ENCODE measurements around the gene OR1E2.
A peak's percentile ranks its signal among the peaks of the same experiment; 100 is the strongest.
"Not testable (repeated sequence)": the region's sequence is repeated elsewhere in the genome, so short reads cannot be mapped to it uniquely, and the experiment has no call there.

Gene OR1E2

DNA sequence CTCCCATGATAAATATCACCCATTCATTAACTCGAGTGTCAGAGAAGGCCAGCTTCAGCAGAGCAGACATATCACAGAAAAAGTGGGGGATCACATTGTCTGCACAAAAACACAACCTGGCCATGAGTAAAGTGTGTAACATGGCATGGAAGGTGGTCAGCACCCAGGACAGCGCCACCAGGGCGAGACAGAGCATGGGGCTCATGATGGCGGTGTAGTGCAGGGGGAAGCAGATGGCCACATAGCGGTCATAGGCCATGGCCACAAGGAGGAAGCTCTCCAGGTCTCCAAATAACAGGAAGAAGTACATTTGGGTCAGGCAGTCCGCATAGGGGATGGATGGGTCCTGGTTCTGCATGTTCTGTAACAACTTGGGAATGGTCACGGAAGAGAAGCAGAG lies 35.8 kb downstream of the OR1E2 start:
- DNase-seq (ENCODE audit: low read depth in 2 of 2): not testable (repeated sequence)

DNA sequence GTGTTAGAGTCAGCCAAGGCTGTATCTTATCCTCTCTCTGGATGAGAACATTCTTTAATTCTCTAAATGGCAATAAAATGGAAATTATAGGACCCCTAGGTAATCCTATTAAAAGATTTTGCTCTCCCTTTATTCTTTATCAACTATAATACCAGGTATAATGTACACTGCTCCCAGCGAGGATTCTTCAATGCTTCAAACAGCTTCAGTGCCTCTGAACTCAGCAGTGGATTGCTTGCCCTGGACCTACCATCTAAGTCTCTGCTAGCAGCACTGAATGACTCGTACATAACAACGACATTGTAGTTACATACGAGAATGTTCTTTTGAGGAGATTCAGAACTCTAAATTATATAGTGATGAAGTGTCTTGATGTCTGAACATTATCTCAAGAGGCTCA lies 43.9 kb downstream of the OR1E2 start:
- no peak for DNase-seq (ENCODE audit: low read depth in 2 of 2)

DNA sequence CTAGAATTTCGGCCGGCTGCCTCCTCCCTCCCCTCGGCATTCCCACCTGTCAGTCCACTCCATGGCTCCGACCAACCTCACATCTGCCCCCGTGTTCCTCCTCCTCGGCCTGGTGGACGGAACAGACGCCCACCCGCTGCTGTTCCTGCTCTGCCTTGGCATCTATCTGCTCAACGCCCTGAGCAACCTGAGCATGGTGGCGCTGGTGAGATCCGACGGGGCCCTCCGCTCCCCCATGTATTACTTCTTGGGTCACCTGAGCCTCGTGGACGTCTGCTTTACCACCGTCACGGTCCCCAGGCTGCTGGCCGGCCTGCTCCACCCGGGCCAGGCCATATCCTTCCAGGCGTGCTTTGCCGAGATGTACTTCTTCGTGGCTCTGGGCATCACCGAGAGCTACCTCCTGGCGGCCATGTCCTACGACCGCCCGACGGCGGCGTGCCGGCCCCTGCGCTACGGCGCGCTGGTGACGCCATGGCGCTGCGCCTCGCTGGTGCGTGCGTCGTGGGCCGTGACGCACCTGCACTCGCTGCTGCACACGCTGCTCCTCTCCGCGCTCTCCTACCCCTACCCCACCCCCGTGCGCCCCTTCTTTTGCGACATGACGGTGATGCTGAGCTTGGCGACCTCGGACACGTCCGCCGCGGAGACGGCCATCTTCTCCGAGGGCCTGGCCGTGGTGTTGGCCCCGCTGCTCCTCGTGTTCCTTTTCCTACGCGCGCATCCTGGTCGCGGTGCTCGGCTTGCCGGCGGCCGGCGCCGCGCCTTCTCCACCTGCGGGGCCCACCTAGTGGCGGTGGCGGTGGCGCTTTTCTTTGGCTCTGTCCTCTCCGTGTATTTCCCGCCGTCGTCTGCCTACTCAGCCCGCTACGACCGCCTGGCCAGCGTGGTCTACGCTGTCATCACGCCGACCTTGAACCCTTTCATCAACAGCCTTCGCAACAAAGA lies 47.5 kb downstream of the OR1E2 start, which contains the start of gene OR3A2:
OR3A2 (minus strand) TSS at position 440 of the 948 bp plus-strand sequence.
- DNase-seq (ENCODE audit: low read depth in 2 of 2): peak in 1 of 2 donors; percentile 1
